HEK293 (cell line): ENCODE data around the gene DCP1B.

Source experiments
- CTCF ChIA-PET: fragments of 350-600 bp; formaldehyde crosslinking; extraction: SDS; loops from one replicate; lab custom pipeline; 2021; ENCODE audit warnings: antibody characterized with exemption; lab: Yijun Ruan, JAX
- POLR2A ChIA-PET: fragments of 300-600 bp; formaldehyde crosslinking; extraction: SDS; loops from one replicate; lab custom pipeline; 2020; ENCODE audit warnings: antibody characterized with exemption, inconsistent platforms; lab: Yijun Ruan, JAX
- H3K27ac ChIP-seq: fragments of 200-500 bp; sonication (Bioruptor generic); 2 replicates; pipeline ENCODE4 v1.5.1; 2014; ENCODE audit warnings: low read depth, low read length, control low read depth, inconsistent platforms; ENCODE audit errors: extremely low read depth
- H3K36me3 ChIP-seq, 2 experiments: fragments of 200-500 bp in 1 of 2; sonication (Bioruptor generic) in 1 of 2; 1 replicate in 1 of 2; 2 replicates in 1 of 2; pipeline ENCODE4 v1.5.1; 2014 to 2017; ENCODE audit warnings: inconsistent platforms in 2 of 2, low read length in 2 of 2; ENCODE audit not compliant: control insufficient read depth in 2 of 2, insufficient read depth in 1 of 2
- H3K4me1 ChIP-seq: fragments of 200-500 bp; sonication (Bioruptor generic); 2 replicates; pipeline ENCODE4 v1.5.1; 2014; ENCODE audit warnings: mild to moderate bottlenecking, low read length, inconsistent platforms; ENCODE audit not compliant: control insufficient read depth, insufficient read depth
- H3K4me3 ChIP-seq: 2 replicates; pipeline ENCODE4 v1.5.1; 2011; ENCODE audit warnings: low read depth, mild to moderate bottlenecking, control low read depth, low read length, moderate library complexity
- H3K9me3 ChIP-seq: fragments of 200-500 bp; sonication (Bioruptor generic); 2 replicates; pipeline ENCODE4 v1.5.1; 2014; ENCODE audit warnings: low read depth, low read length, inconsistent platforms; ENCODE audit not compliant: control insufficient read depth, insufficient read depth
- AEBP2 ChIP-seq: fragments of 450-650 bp; formaldehyde crosslinking; IDR thresholded peaks from 2 replicates; pipeline ENCODE4 v1.5.1; 2016; ENCODE audit warnings: missing biosample characterization, missing genetic modification characterization, borderline replicate concordance
- ATF2 ChIP-seq: fragments of 450-650 bp; formaldehyde crosslinking; IDR thresholded peaks from 2 replicates; pipeline ENCODE4 v1.5.1; 2016; ENCODE audit warnings: missing biosample characterization, missing genetic modification characterization, low read depth
- HOXA7 ChIP-seq: sonication (generic); formaldehyde crosslinking; IDR thresholded peaks from 2 replicates; pipeline ENCODE4 v1.8.1; 2022; ENCODE audit warnings: missing genetic modification reagents, borderline replicate concordance
- MZF1 ChIP-seq: fragments of 450-650 bp; formaldehyde crosslinking; IDR thresholded peaks from 2 replicates; pipeline ENCODE4 v1.5.1; 2017; ENCODE audit warnings: missing biosample characterization, missing genetic modification characterization, borderline replicate concordance
- SETDB1 ChIP-seq: IDR thresholded peaks from one replicate; pipeline ENCODE4 v1.6.1; 2017; ENCODE audit warnings: mild to moderate bottlenecking, low read length, moderate library complexity, mixed read lengths; ENCODE audit not compliant: insufficient read length
- TRIM28 ChIP-seq: IDR thresholded peaks from 2 replicates; pipeline ENCODE4 v1.6.1; 2011; ENCODE audit warnings: low read length, control low read depth, borderline replicate concordance
- ZBTB20 ChIP-seq: fragments of 450-650 bp; formaldehyde crosslinking; IDR thresholded peaks from 2 replicates; pipeline ENCODE4 v1.5.1; 2016; ENCODE audit warnings: missing biosample characterization, missing genetic modification characterization
- ZNF157 ChIP-seq: fragments of 450-650 bp; formaldehyde crosslinking; IDR thresholded peaks from 2 replicates; pipeline ENCODE4 v1.5.1; 2016; ENCODE audit warnings: missing biosample characterization, missing genetic modification characterization
- ZNF239 ChIP-seq: fragments of 450-650 bp; formaldehyde crosslinking; IDR thresholded peaks from 2 replicates; pipeline ENCODE4 v1.5.1; 2016; ENCODE audit warnings: missing biosample characterization, missing genetic modification characterization
- ZNF292 ChIP-seq: fragments of 450-650 bp; formaldehyde crosslinking; IDR thresholded peaks from 2 replicates; pipeline ENCODE4 v1.5.1; 2016; ENCODE audit warnings: low read depth, missing biosample characterization, missing genetic modification characterization, borderline replicate concordance
- ZNF423 ChIP-seq: fragments of 450-650 bp; formaldehyde crosslinking; IDR thresholded peaks from 2 replicates; pipeline ENCODE4 v1.5.1; 2016; ENCODE audit warnings: missing biosample characterization, missing genetic modification characterization
- ZNF518A ChIP-seq: fragments of 450-650 bp; formaldehyde crosslinking; conservative IDR thresholded peaks from 2 replicates; pipeline ENCODE4 v1.5.1; 2016; ENCODE audit warnings: low read depth, missing biosample characterization, missing genetic modification characterization
- ZNF560 ChIP-seq: fragments of 450-650 bp; formaldehyde crosslinking; IDR thresholded peaks from 2 replicates; pipeline ENCODE4 v1.5.1; 2017; ENCODE audit warnings: missing biosample characterization, missing genetic modification characterization, borderline replicate concordance
- ZNF626 ChIP-seq: fragments of 450-650 bp; sonication (Bioruptor Pico); formaldehyde crosslinking; IDR thresholded peaks from 2 replicates; pipeline ENCODE4 v1.5.1; 2018; ENCODE audit warnings: missing biosample characterization, missing genetic modification characterization, inconsistent platforms
- ZNF629 ChIP-seq: fragments of 450-650 bp; formaldehyde crosslinking; IDR thresholded peaks from 2 replicates; pipeline ENCODE4 v1.5.1; 2017; ENCODE audit warnings: missing biosample characterization, missing genetic modification characterization
- ZNF654 ChIP-seq: fragments of 450-650 bp; formaldehyde crosslinking; IDR thresholded peaks from 2 replicates; pipeline ENCODE4 v1.5.1; 2016; ENCODE audit warnings: low read depth, missing biosample characterization, missing genetic modification characterization
- ZNF677 ChIP-seq: fragments of 450-650 bp; IDR thresholded peaks from 2 replicates; pipeline ENCODE4 v1.5.0; 2018; ENCODE audit warnings: missing biosample characterization, mild to moderate bottlenecking, missing genetic modification characterization, moderate library complexity
- ZNF707 ChIP-seq: fragments of 450-650 bp; formaldehyde crosslinking; IDR thresholded peaks from 2 replicates; pipeline ENCODE4 v1.5.1; 2016; ENCODE audit warnings: missing biosample characterization, missing genetic modification characterization
- ZNF792 ChIP-seq: fragments of 450-650 bp; formaldehyde crosslinking; IDR thresholded peaks from 2 replicates; pipeline ENCODE4 v1.5.1; 2016; ENCODE audit warnings: missing biosample characterization, missing genetic modification characterization
- ZNF843 ChIP-seq: fragments of 450-650 bp; formaldehyde crosslinking; IDR thresholded peaks from 2 replicates; pipeline ENCODE4 v1.5.1; 2016; ENCODE audit warnings: missing biosample characterization, missing genetic modification characterization

DCP1B gene

GRCh38 chr12:1980282-1980681, 24.0 kb downstream of the DCP1B start:
- H3K36me3 ChIP-seq = peaks cover 0 to 3% of the 10 kb centered on the region in 2 experiments; a peak in 1 of 3 replicates
- no peaks in the 10 kb centered on the region for H3K4me1 ChIP-seq
- CTCF ChIA-PET = no interaction called here
- no peak for TF ChIP-seq ZNF792 (tag by site-specific recombination)
- no peak for TF ChIP-seq ZNF626 (tag by site-specific recombination)
- TF ChIP-seq ZNF629 (tag by site-specific recombination) = no peak
- TF ChIP-seq MZF1 (tag by site-specific recombination) = no peak
- no peak for TF ChIP-seq ZNF843
- TF ChIP-seq ZNF654 (tag by site-specific recombination) = no peak
- TF ChIP-seq TRIM28 = no peak
- H3K4me3 ChIP-seq = no peak overlapping the region
- H3K27ac ChIP-seq = no peak overlapping the region
- POLR2A ChIA-PET = no interaction called here
- H3K9me3 ChIP-seq = no peaks in the 10 kb centered on the region

GRCh38 chr12:1978078-1978862, 26.0 kb downstream of the DCP1B start:
- POLR2A ChIA-PET = no interaction called here
- no peaks in the 10 kb centered on the region for H3K36me3 ChIP-seq
- H3K4me1 ChIP-seq = no peaks in the 10 kb centered on the region
- no peaks in the 10 kb centered on the region for H3K9me3 ChIP-seq
- H3K4me3 ChIP-seq = no peak overlapping the region
- CTCF ChIA-PET = interaction anchor here (0.8 kb wide), 1 partner anchor 14 kb away, joined by 4 read pairs; no protein-coding TSS in a partner anchor
- H3K27ac ChIP-seq = no peak overlapping the region
- no peak for TF ChIP-seq ZNF518A
- no peak for TF ChIP-seq ZBTB20 (tag by site-specific recombination)
- no peak for TF ChIP-seq ZNF292 (tag by site-specific recombination)
- TF ChIP-seq ZNF707 = no peak
- no peak for TF ChIP-seq ZNF157
- TF ChIP-seq ZNF677 (tag by site-specific recombination) = no peak
- no peak for TF ChIP-seq HOXA7 (CRISPR knock-in tag)
- TF ChIP-seq ZNF560 = no peak
- TF ChIP-seq AEBP2 = no peak
- TF ChIP-seq ATF2 (tag by site-specific recombination) = no peak
- no peak for TF ChIP-seq SETDB1
- TF ChIP-seq ZNF423 (tag by site-specific recombination) = no peak
- no peak for TF ChIP-seq ZNF239 (tag by site-specific recombination)
